Sigmoid colon (tissue), 7 donors: ENCODE data around the gene SMAD3. TPM values are rescaled to one million over a fixed set of nuclear protein-coding genes. Genes with fewer than 3 reads are reported as not detected.

Source experiments
- DNase-seq: peaks from one replicate; pipeline ENCODE4 v3.0.0-alpha.2; 2019
- H3K27ac ChIP-seq, 4 donors: fragments of 200-600 bp; sonication (generic); one replicate each; pipeline ENCODE4 v1.5.1; 2016 to 2019; ENCODE audit warnings: mild to moderate bottlenecking in 1 of 4
- H3K27me3 ChIP-seq, 3 donors: fragments of 200-600 bp; sonication (generic); one replicate each; pipeline ENCODE4 v1.5.1; 2019; ENCODE audit warnings: mild to moderate bottlenecking in 1 of 3
- H3K36me3 ChIP-seq, 4 donors: fragments of 200-600 bp; sonication (generic); one replicate each; pipeline ENCODE4 v1.5.1; 2016 to 2019
- H3K4me1 ChIP-seq, 4 donors: fragments of 200-600 bp; sonication (generic); one replicate each; pipeline ENCODE4 v1.5.1; 2017 to 2019
- H3K4me3 ChIP-seq, 4 donors: fragments of 200-600 bp; sonication (generic); one replicate each; pipeline ENCODE4 v1.5.1; 2017 to 2019; ENCODE audit warnings: mild to moderate bottlenecking in 2 of 4, moderate library complexity in 1 of 4
- H3K9me3 ChIP-seq, 4 donors: fragments of 200-600 bp in 3 of 4; sonication (generic) in 3 of 4; one replicate each; pipeline versions ENCODE4 v1.5.1 to v1.6.1; 2013 to 2019
- EP300 ChIP-seq, 4 donors: sonication (generic); formaldehyde crosslinking; IDR thresholded peaks; one replicate each; pipeline ENCODE4 v1.6.1; 2017; ENCODE audit warnings: antibody characterized with exemption in 4 of 4
- POLR2A ChIP-seq, 2 donors: fragments of 450-650 bp; IDR thresholded peaks; one replicate each; pipeline ENCODE4 v1.6.1; 2016; ENCODE audit warnings: antibody characterized with exemption in 2 of 2, mild to moderate bottlenecking in 2 of 2, moderate library complexity in 2 of 2
- POLR2AphosphoS5 ChIP-seq, 4 donors: sonication (generic); formaldehyde crosslinking; IDR thresholded peaks; one replicate each; pipeline ENCODE4 v1.6.1; 2017; ENCODE audit warnings: antibody characterized with exemption in 4 of 4
- WGBS, 2 donors: extraction: QIAGEN DNeasy Blood & Tissue Kit; methylation state at CpG; one replicate each; pipeline ENCODE4 v1.1.7; 2013; 5-methylcytosine and 5-hydroxymethylcytosine counted together
- intact Hi-C: fragments of 100-400 bp; cut with DNase I; formaldehyde crosslinking; loops from one replicate; pipeline ENCODE4 v1.15.1; 2023
- polyA plus RNA-seq, 3 donors: library from polyadenylated mRNA; stranded (reverse); fragments of 200-250 nt; gene quantifications; one replicate each; pipeline ENCODE4 v1.2.3, GENCODE V29; 2013
- total RNA-seq, 4 donors: library from RNA; depleted of rRNA; stranded (reverse); fragments of >200 nt; gene quantifications; one replicate each; pipeline ENCODE4 v1.1.0, GENCODE V29; 2016
- TF ChIP-seq, protein P1 (sequence below), 4 experiments: fragments of 450-650 bp in 3 of 4; fragments of 200-600 bp in 1 of 4; IDR thresholded peaks; one replicate each; pipeline ENCODE4 v1.5.1; 2016 to 2019; ENCODE audit warnings: antibody characterized with exemption in 4 of 4, mild to moderate bottlenecking in 3 of 4, moderate library complexity in 2 of 4
- donor health status: healthy with polysubstance abuse.
- donor health status: Bipolar disorder and iron deficiency.
- donor health status: healthy.

The SMAD3 gene
- total and polyA plus RNA-seq, 7 donors = 12.5 to 28.2 (median 18.4) TPM

DNA sequence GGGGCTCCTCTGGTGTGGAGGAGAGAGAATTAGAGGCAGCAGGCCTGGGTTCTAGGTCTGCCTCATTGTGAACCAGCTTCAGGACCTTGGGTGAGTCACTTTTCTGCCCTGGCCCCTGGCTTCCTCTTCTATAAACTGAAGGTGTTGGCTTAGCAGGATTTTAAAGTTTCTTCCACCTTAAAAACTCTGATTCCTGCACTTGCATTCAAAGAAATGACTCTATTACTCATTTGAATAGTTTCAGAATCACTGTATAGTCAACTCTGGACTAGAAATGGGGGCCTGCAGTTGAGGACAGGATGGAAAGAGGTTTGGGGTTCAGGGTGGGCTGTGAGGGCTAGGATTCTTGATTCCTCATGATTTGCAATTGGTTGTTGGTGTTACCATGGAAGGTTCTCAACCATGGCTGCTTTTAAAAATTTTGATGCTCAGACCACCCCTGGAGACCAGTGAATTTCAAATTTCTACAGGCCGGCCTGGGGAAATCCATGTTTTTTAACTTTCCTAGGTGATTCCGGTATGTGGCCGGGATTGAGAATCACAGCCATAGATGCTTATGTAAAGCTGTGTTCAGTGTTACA is 19.9 kb downstream of the SMAD3 start:
- peaks cover 0 to 95% (median 68%) of the 10 kb centered on the region in 4 donors for H3K4me1 ChIP-seq
- intact Hi-C loops = no loop called here

DNA sequence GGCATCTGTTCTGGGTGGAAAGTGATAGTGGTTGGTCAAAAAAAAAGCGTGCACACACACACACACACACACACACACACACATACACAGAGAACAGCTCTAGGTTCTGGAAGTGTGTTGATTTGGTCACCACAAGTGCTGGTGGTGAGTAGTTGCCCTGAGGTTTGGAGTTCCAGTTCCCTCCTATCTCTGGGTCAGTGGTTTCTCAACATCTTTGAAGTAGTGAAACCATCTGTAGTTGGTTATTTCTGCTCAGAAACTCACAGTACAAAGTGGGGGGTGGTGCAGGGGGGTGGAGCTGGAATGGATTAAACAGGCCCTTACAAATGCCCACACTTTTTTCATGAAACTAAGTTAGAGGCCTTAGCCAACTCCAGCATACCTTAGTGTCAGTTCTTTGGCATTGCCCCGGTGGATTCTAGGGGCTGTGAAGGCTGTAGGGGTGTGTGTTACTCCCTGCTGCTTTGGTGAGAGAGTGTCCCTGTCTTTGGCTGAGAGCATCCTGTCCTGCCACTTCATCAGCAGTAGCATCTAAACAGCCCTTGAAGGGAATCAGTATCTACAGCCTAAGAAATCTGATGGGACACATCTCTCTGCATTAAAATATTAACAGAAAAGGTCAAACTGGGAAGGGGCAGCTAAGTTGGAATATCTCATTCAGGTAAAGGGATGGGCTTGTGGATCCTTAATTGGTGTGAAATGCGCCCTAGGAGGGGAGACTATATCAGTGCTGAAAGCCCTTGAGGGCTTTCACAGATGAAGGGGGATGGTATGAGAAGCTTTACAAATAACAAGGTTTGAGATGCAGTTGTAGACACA is 20.6 kb downstream of the SMAD3 start:
- Histone ChIP-seq H3K4me1 (peaks cover 0 to 95% (median 68%) of the 10 kb centered on the region in 4 donors), H3K36me3 (no peaks in the 10 kb centered on the region), H3K4me3 (no peak overlapping the region), H3K27ac (peak overlapping the region in 3 of 4 donors; percentile 16 to 17 (median 16)), H3K9me3 (no peaks in the 10 kb centered on the region), H3K27me3 (no peaks in the 10 kb centered on the region)
- 74 to 86% methylated on average over 3 of the region's 3 CpGs for WGBS, 2 donors
- intact Hi-C loops = no loop called here
- no peak for DNase-seq
- TF ChIP-seq POLR2A (IDR thresholded peaks at IDR 0.05) (no peak), POLR2AphosphoS5 (IDR thresholded peaks at IDR 0.05) (no peak), EP300 (IDR thresholded peaks at IDR 0.05) (no peak)
- TF ChIP-seq, protein P1, sequence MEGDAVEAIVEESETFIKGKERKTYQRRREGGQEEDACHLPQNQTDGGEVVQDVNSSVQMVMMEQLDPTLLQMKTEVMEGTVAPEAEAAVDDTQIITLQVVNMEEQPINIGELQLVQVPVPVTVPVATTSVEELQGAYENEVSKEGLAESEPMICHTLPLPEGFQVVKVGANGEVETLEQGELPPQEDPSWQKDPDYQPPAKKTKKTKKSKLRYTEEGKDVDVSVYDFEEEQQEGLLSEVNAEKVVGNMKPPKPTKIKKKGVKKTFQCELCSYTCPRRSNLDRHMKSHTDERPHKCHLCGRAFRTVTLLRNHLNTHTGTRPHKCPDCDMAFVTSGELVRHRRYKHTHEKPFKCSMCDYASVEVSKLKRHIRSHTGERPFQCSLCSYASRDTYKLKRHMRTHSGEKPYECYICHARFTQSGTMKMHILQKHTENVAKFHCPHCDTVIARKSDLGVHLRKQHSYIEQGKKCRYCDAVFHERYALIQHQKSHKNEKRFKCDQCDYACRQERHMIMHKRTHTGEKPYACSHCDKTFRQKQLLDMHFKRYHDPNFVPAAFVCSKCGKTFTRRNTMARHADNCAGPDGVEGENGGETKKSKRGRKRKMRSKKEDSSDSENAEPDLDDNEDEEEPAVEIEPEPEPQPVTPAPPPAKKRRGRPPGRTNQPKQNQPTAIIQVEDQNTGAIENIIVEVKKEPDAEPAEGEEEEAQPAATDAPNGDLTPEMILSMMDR (IDR thresholded peaks at IDR 0.05) = no peak

More for the DNA sequence above, 19.9 kb downstream of the SMAD3 start:
- DNase-seq = no peak
- Histone ChIP-seq H3K4me3 (no peak overlapping the region), H3K27me3 (no peaks in the 10 kb centered on the region), H3K9me3 (no peaks in the 10 kb centered on the region), H3K36me3 (no peaks in the 10 kb centered on the region), H3K27ac (no peak overlapping the region)
- WGBS, 2 donors = 87 to 94% methylated on average over 3 of the region's 3 CpGs
- TF ChIP-seq, protein P1 (IDR thresholded peaks at IDR 0.05) = no peak
- TF ChIP-seq POLR2AphosphoS5 (IDR thresholded peaks at IDR 0.05) (no peak), EP300 (IDR thresholded peaks at IDR 0.05) (no peak), POLR2A (IDR thresholded peaks at IDR 0.05) (no peak)

DNA sequence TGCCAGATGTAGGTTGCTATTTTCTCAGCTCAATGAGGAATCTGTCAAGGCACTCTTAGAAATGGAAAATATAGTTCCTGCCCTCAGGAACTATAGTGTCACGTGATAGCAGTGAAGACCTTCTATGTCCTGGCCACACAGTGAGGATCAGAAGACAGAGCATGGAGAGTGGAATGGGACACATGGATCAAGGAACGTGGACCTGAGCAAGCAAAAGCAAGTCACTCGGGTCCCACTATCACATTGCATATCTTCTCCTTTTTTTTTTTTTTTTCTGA is 21.2 kb downstream of the SMAD3 start:
- no peaks in the 10 kb centered on the region for H3K9me3 ChIP-seq
- 86 to 90% methylated on average over 3 of the region's 3 CpGs for WGBS, 2 donors
- peak overlapping the region in 1 of 4 donors; percentile 17 for H3K27ac ChIP-seq
- H3K4me3 ChIP-seq = no peak overlapping the region
- H3K4me1 ChIP-seq = peaks cover 0 to 95% (median 68%) of the 10 kb centered on the region in 4 donors
- no peak for DNase-seq
- intact Hi-C loops = no loop called here
- TF ChIP-seq EP300 (IDR thresholded peaks at IDR 0.05) (no peak), POLR2AphosphoS5 (IDR thresholded peaks at IDR 0.05) (no peak), POLR2A (IDR thresholded peaks at IDR 0.05) (no peak)
- TF ChIP-seq, protein P1 (IDR thresholded peaks at IDR 0.05) = no peak
- no peaks in the 10 kb centered on the region for H3K27me3 ChIP-seq
- H3K36me3 ChIP-seq = no peaks in the 10 kb centered on the region

DNA sequence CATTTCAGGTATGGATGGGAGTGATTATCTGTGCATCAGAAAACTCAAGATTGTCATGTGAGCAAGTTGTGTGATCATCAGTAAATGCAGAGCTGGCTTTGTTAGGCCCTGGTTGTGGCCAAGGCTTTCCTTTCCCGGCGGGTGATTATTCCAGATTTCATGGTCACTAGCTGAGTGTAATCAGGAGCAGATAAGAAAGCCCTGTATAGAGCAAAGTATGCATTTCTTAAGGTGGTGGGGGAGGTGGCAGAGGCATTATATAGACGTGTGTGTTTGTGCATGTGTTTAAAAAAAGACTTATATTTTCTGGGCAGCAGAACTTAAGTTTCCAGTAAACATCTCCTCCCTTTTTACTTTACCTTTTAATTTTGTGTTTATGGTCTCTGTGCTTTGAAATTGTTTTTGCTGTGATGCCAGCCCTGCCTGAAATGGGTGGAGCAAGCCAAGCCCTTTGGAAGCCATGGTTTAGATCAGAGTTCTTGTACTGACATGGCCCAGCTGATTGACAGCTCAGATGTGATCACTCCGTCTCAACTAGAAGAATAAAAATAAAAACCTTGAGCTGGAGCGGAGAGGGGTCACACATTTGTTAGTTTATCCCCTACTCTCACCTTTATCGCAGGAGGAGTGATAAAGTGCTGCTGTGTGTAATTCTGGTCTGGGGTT is 22.2 kb downstream of the SMAD3 start:
- Histone ChIP-seq H3K4me3 (no peak overlapping the region), H3K9me3 (no peaks in the 10 kb centered on the region), H3K4me1 (peaks cover 0 to 96% (median 74%) of the 10 kb centered on the region in 4 donors), H3K27me3 (no peaks in the 10 kb centered on the region), H3K36me3 (no peaks in the 10 kb centered on the region), H3K27ac (no peak overlapping the region)
- WGBS, 2 donors = 35 to 59% methylated on average over 6 of the region's 6 CpGs
- intact Hi-C loops = no loop called here
- TF ChIP-seq, protein P1 (IDR thresholded peaks at IDR 0.05) = no peak
- no peak for TF ChIP-seq POLR2A (IDR thresholded peaks at IDR 0.05)
- TF ChIP-seq POLR2AphosphoS5 (IDR thresholded peaks at IDR 0.05) = no peak
- TF ChIP-seq EP300 (IDR thresholded peaks at IDR 0.05) = no peak
- no peak for DNase-seq
